ENCODE data around the gene SRSF9. TPM values are rescaled to one million over a fixed set of nuclear protein-coding genes. Genes with fewer than 3 reads are reported as not detected.
A peak's percentile ranks its signal among the peaks of the same experiment; 100 is the strongest.
"Not testable (repeated sequence)": the region's sequence is repeated elsewhere in the genome, so short reads cannot be mapped to it uniquely, and the experiment has no call there.

The SRSF9 gene
- total and polyA plus RNA-seq, 3 donors from 2014 or later: 199 to 238 (median 202) TPM

- TF ChIP-seq CTCF (IDR thresholded peaks at IDR 0.05): no peak
- TF ChIP-seq POLR2A (IDR thresholded peaks at IDR 0.05): no peak
- H3K27ac ChIP-seq: peak overlapping the region; percentile 3 to 47
- H3K36me3 ChIP-seq (ENCODE audit: low read depth, missing control alignments): no peaks in the 10 kb centered on the region
- H3K4me3 ChIP-seq: no peak overlapping the region
- H3K4me1 ChIP-seq: peaks cover 43% of the 10 kb centered on the region
- H3K9me3 ChIP-seq: no peaks in the 10 kb centered on the region
- no peaks in the 10 kb centered on the region for H3K27me3 ChIP-seq
- DNase-seq: no peak
- intact Hi-C loops (cut with DNase I; ENCODE audit: low total_unique reads): no loop called here
- WGBS, 2 donors: 84 to 92% methylated on average over 5 of the region's 5 CpGs
Measured at GRCh38 chr12:120490325-120490724, 20.8 kb upstream of the SRSF9 start.

- H3K9me3 ChIP-seq: no peaks in the 10 kb centered on the region
- no peak for DNase-seq
- peaks cover 39% of the 10 kb centered on the region for H3K4me1 ChIP-seq
- no peaks in the 10 kb centered on the region for H3K36me3 ChIP-seq (ENCODE audit: low read depth, missing control alignments)
- no peak overlapping the region for H3K4me3 ChIP-seq
- intact Hi-C loops (cut with DNase I; ENCODE audit: low total_unique reads): no loop called here
- 93% methylated on average over 4 of the region's 4 CpGs for WGBS, 2 donors
- no peaks in the 10 kb centered on the region for H3K27me3 ChIP-seq
- H3K27ac ChIP-seq: peak overlapping the region; percentile 16 to 83
- no peak for TF ChIP-seq CTCF (IDR thresholded peaks at IDR 0.05)
- no peak for TF ChIP-seq POLR2A (IDR thresholded peaks at IDR 0.05)
Measured at GRCh38 chr12:120489018-120489417, 19.5 kb upstream of the SRSF9 start.

- peak overlapping the region; percentile 16 to 83 for H3K27ac ChIP-seq
- H3K4me3 ChIP-seq: no peak overlapping the region
- TF ChIP-seq CTCF (IDR thresholded peaks at IDR 0.05) (no peak), POLR2A (IDR thresholded peaks at IDR 0.05) (no peak)
- peaks cover 43% of the 10 kb centered on the region for H3K4me1 ChIP-seq
- 34 to 44% methylated on average over 5 of the region's 5 CpGs for WGBS, 2 donors
- H3K27me3 ChIP-seq: no peaks in the 10 kb centered on the region
- intact Hi-C loops (cut with DNase I; ENCODE audit: low total_unique reads): no loop called here
- DNase-seq: peak; percentile 84
- H3K36me3 ChIP-seq (ENCODE audit: low read depth, missing control alignments): no peaks in the 10 kb centered on the region
- H3K9me3 ChIP-seq: no peaks in the 10 kb centered on the region
Measured at GRCh38 chr12:120488057-120488640, 18.6 kb upstream of the SRSF9 start.

- H3K9me3 ChIP-seq; H3K27me3 ChIP-seq; H3K4me3 ChIP-seq; H3K36me3 ChIP-seq (ENCODE audit: low read depth, missing control alignments); intact Hi-C loops (cut with DNase I; ENCODE audit: low total_unique reads): not testable (repeated sequence)
- peaks cover 43% of the 10 kb centered on the region for H3K4me1 ChIP-seq
- peak overlapping the region; percentile 16 to 83 for H3K27ac ChIP-seq
- 30 to 57% methylated on average over 7 of the region's 7 CpGs for WGBS, 2 donors
- DNase-seq: peak; percentile 83
Measured at GRCh38 chr12:120487552-120487951, 18.0 kb upstream of the SRSF9 start.

GRCh38 chr12:120485961-120486881, 16.7 kb upstream of the SRSF9 start:
- no peak for DNase-seq
- intact Hi-C loops (cut with DNase I; ENCODE audit: low total_unique reads): no loop called here

More at GRCh38 chr12:120485961-120486881, 16.7 kb upstream of the SRSF9 start:
- 63 to 73% methylated on average over 7 of the region's 7 CpGs for WGBS, 2 donors
- no peak overlapping the region for H3K4me3 ChIP-seq
- H3K36me3 ChIP-seq (ENCODE audit: low read depth, missing control alignments): no peaks in the 10 kb centered on the region
- peaks cover 38% of the 10 kb centered on the region for H3K4me1 ChIP-seq
- no peaks in the 10 kb centered on the region for H3K9me3 ChIP-seq
- no peak for TF ChIP-seq POLR2A (IDR thresholded peaks at IDR 0.05)
- TF ChIP-seq CTCF (IDR thresholded peaks at IDR 0.05): no peak
- no peaks in the 10 kb centered on the region for H3K27me3 ChIP-seq
- H3K27ac ChIP-seq: peak overlapping the region in 1 of 2 donors; percentile 2
